ENCODE data around the gene ADCY6.

GRCh38 chr12:48816143-48816854, 27.4 kb upstream of the ADCY6 start:
- TF ChIP-seq MAX (IDR thresholded peaks at IDR 0.05) = no peak
- TF ChIP-seq CEBPB (IDR thresholded peaks at IDR 0.05) = no peak
- TF ChIP-seq REST (IDR thresholded peaks at IDR 0.05; ENCODE audit: low read depth) = no peak
- TF ChIP-seq YY1 (IDR thresholded peaks at IDR 0.05; ENCODE audit: low read depth) = no peak
- no peak for TF ChIP-seq RAD21 (IDR thresholded peaks at IDR 0.05; ENCODE audit: low read depth)
- no peak for TF ChIP-seq TCF12 (IDR thresholded peaks at IDR 0.05; ENCODE audit: low read depth)
- no peak for TF ChIP-seq USF1 (IDR thresholded peaks at IDR 0.05)
- TF ChIP-seq EP300 (IDR thresholded peaks at IDR 0.05; ENCODE audit: borderline replicate concordance) = no peak
- no peak for TF ChIP-seq TEAD4 (IDR thresholded peaks at IDR 0.05)
- TF ChIP-seq CREB1 (IDR thresholded peaks at IDR 0.05; ENCODE audit: low read depth) = no peak
- no peak for TF ChIP-seq TAF1 (IDR thresholded peaks at IDR 0.05; ENCODE audit: low read depth)
- no peak for TF ChIP-seq FOXM1 (IDR thresholded peaks at IDR 0.05; ENCODE audit: borderline replicate concordance, low read depth)
